Prostate gland (tissue), 2 donors: Measurements from ENCODE around the gene BCAP31. TPM values are rescaled to one million over a fixed set of nuclear protein-coding genes. Genes with fewer than 3 reads are reported as not detected.
"Not testable (repeated sequence)": the region's sequence is repeated elsewhere in the genome, so short reads cannot be mapped to it uniquely, and the experiment has no call there.

Experiments used
- DNase-seq: peaks from one replicate; pipeline ENCODE4 v3.0.0-alpha.2; 2019; ENCODE audit warnings: low spot score
- H3K27ac ChIP-seq, 2 donors: fragments of 200-600 bp; sonication (generic); 2 replicates each; pipeline ENCODE4 v1.5.1; 2017 to 2019
- H3K27me3 ChIP-seq: fragments of 200-600 bp; sonication (generic); replicated peaks from 2 replicates; pipeline ENCODE4 v1.5.1; 2019; ENCODE audit not compliant: insufficient read depth
- H3K36me3 ChIP-seq, 2 donors: fragments of 200-600 bp; sonication (generic); 1 replicate in 1 of 2; 2 replicates in 1 of 2; pipeline versions ENCODE4 v1.5.1 to v1.8.1; 2017 to 2019
- H3K4me1 ChIP-seq: fragments of 200-600 bp; sonication (generic); replicated peaks from 2 replicates; pipeline ENCODE4 v1.5.1; 2019
- H3K4me3 ChIP-seq, 2 donors: fragments of 200-600 bp; sonication (generic); 2 replicates each; pipeline ENCODE4 v1.5.1; 2017 to 2019
- H3K9me3 ChIP-seq: fragments of 200-600 bp; sonication (generic); 2 replicates; pipeline ENCODE4 v1.5.1; 2017
- CTCF ChIP-seq, 4 experiments: fragments of 200-600 bp in 2 of 4; fragments of 450-650 bp in 2 of 4; sonication (generic) in 2 of 4; IDR thresholded peaks; 1 replicate in 3 of 4; 2 replicates in 1 of 4; pipeline ENCODE4 v1.5.1; 2016 to 2019; ENCODE audit warnings: antibody characterized with exemption in 4 of 4, mild to moderate bottlenecking in 2 of 4, moderate library complexity in 2 of 4
- POLR2A ChIP-seq: fragments of 450-650 bp; IDR thresholded peaks from one replicate; pipeline ENCODE4 v1.6.1; 2016; ENCODE audit warnings: antibody characterized with exemption, mild to moderate bottlenecking
- POLR2AphosphoS5 ChIP-seq: sonication (generic); formaldehyde crosslinking; IDR thresholded peaks from one replicate; pipeline ENCODE4 v1.6.1; 2017; ENCODE audit warnings: antibody characterized with exemption
- WGBS: methylation state at CpG from one replicate; pipeline ENCODE4 v1.1.5; 2018; 5-methylcytosine and 5-hydroxymethylcytosine counted together
- intact Hi-C: fragments of 100-400 bp; cut with DNase I; formaldehyde crosslinking; loops from one replicate; pipeline ENCODE4 v1.14.2; 2022
- total RNA-seq, 2 donors: library from RNA; depleted of rRNA; stranded (reverse); fragments of >200 nt; gene quantifications; one replicate each; pipeline ENCODE4 v1.1.0, GENCODE V29; 2016

The BCAP31 gene
- total RNA-seq, 2 donors from 2014 or later: 144 to 244 TPM

- Histone ChIP-seq H3K27ac (no peak overlapping the region), H3K36me3 (no peaks in the 10 kb centered on the region), H3K9me3 (no peaks in the 10 kb centered on the region), H3K27me3 (no peaks in the 10 kb centered on the region), H3K4me1 (no peaks in the 10 kb centered on the region), H3K4me3 (no peak overlapping the region)
- no peak for DNase-seq
- intact Hi-C loops: no loop called here
- 92% methylated on average over 6 of the region's 6 CpGs for WGBS
- TF ChIP-seq CTCF (IDR thresholded peaks at IDR 0.05): no peak
- no peak for TF ChIP-seq POLR2A
- TF ChIP-seq POLR2AphosphoS5: no peak
Observed at GRCh38 chrX:153731117-153731844, 7.1 kb upstream of the BCAP31 start.

GRCh38 chrX:153730115-153730514 is 5.9 kb upstream of the BCAP31 start:
- H3K4me3 ChIP-seq, H3K4me1 ChIP-seq, H3K36me3 ChIP-seq, H3K9me3 ChIP-seq, H3K27ac ChIP-seq, intact Hi-C loops, DNase-seq, H3K27me3 ChIP-seq: not testable (repeated sequence)
- WGBS: 95% methylated on average over 14 of the region's 23 CpGs

DNA sequence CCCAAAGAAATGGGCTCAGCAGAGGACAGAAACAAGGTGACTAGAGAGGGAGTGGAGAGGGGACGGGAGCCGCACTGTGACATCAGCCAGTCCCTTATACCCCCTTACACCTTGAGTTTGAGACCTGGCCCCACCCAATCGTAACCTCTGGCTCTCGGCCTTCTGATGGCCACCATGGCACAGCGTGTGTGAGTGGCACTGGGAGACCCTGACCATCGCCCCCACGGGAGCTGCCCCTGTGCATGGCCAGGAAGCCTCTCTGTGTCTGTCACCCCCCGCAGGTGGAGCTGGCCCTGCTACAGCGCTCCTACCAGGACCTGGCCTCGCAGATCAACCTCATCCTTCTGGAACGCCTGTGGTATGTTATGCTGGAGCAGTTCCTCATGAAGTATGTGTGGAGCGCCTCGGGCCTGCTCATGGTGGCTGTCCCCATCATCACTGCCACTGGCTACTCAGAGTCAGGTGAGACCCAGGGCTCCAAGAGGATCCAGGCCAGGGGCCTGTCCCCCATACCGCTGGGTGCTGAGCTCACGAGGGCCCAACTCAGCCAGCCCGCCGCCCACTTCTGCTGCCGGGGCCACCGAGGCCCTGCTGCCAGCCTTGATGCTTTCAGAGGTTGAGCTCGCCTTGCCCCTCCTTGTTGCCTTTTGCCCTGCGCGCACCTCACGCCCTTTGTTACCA is 4.9 kb upstream of the BCAP31 start:
- Histone ChIP-seq H3K9me3 (no peaks in the 10 kb centered on the region), H3K4me3 (no peak overlapping the region), H3K27ac (no peak overlapping the region), H3K4me1 (no peaks in the 10 kb centered on the region), H3K27me3 (no peaks in the 10 kb centered on the region), H3K36me3 (no peaks in the 10 kb centered on the region)
- DNase-seq: no peak
- no peak for TF ChIP-seq POLR2AphosphoS5
- 92% methylated on average over 15 of the region's 23 CpGs for WGBS
- intact Hi-C loops: no loop called here

- TF ChIP-seq POLR2A: no peak
- TF ChIP-seq POLR2AphosphoS5: no peak
- no peak for TF ChIP-seq CTCF (IDR thresholded peaks at IDR 0.05)
- H3K9me3 ChIP-seq: no peaks in the 10 kb centered on the region
- WGBS: 74% methylated on average over 6 of the region's 6 CpGs
- H3K36me3 ChIP-seq: no peaks in the 10 kb centered on the region
- H3K4me3 ChIP-seq: no peak overlapping the region
- no peaks in the 10 kb centered on the region for H3K27me3 ChIP-seq
- no peaks in the 10 kb centered on the region for H3K4me1 ChIP-seq
- H3K27ac ChIP-seq: peak overlapping the region in 1 of 2 donors; percentile 76
- DNase-seq: no peak
- intact Hi-C loops: no loop called here
Observed at GRCh38 chrX:153728095-153728494, 3.9 kb upstream of the BCAP31 start.

DNA sequence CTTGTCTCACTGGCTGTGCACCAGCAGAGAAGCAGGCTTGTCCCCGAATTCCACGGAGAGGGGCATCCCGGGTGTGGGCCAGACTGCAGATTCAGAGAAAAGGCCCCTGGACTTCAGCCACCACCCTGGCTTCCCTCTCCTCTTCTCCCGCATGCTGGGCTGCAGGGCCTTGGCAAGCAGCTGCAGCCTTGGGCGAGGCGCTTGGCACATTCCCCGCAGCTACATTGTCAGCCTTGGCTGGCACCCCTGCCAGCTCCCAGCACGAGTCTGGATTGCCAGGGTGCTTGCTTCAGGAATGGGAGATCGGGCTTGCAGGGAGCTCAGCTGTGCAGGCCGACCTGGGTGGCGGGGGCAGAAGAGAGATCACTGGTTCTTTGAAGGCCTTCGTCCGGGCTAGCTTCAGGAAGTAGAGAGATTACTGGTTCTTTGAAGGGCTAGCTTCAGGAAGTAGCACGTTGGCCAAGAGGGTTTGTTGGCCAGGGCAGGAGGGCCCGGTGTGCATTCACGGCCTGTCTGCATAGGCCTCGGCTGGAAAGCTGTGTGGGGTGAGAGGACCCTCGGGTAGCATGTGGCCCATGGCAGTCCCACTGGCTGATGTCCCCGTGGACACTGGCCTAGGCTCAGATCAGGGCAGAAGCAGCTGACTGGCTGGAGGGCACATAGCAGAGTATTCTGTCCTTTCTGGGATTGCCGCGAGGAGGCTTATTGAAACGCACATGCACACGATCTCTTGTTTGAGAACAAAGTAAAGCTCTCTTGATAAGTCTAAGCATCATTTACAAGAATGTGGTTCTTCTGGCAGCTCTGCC is 3.1 kb upstream of the BCAP31 start:
- no peaks in the 10 kb centered on the region for H3K36me3 ChIP-seq
- TF ChIP-seq POLR2AphosphoS5 (peak; percentile 48), CTCF (IDR thresholded peaks at IDR 0.05) (no peak)
- peak overlapping the region; percentile 55 to 76 for H3K27ac ChIP-seq
- no peak overlapping the region for H3K4me3 ChIP-seq
- H3K9me3 ChIP-seq: no peaks in the 10 kb centered on the region
- intact Hi-C loops: no loop called here
- WGBS: 6% methylated on average over 16 of the region's 23 CpGs
- no peaks in the 10 kb centered on the region for H3K4me1 ChIP-seq
- DNase-seq: peak; percentile 60
- no peaks in the 10 kb centered on the region for H3K27me3 ChIP-seq
